K562 (cell line): ENCODE results near the gene INTS1. TPM values are rescaled to one million over a fixed set of nuclear protein-coding genes. Genes with fewer than 3 reads are reported as not detected.

Experiments used
- ADNP ChIP-seq: fragments of 200-800 bp; sonication (Bioruptor generic); IDR thresholded peaks from 2 replicates; pipeline ENCODE4 v1.6.1; 2016; ENCODE audit warnings: missing genetic modification characterization, missing compliant biosample characterization
- ARID1B ChIP-seq: fragments of 450-650 bp; IDR thresholded peaks from 2 replicates; pipeline ENCODE4 v1.6.1; 2016; ENCODE audit warnings: antibody characterized with exemption, mild to moderate bottlenecking, inconsistent platforms
- CHD1 ChIP-seq: fragments of 200-600 bp; sonication (generic); IDR thresholded peaks from one replicate; pipeline ENCODE4 v1.6.1; 2012; ENCODE audit warnings: mild to moderate bottlenecking, moderate library complexity, low read length, inconsistent platforms
- CREBBP ChIP-seq: IDR thresholded peaks from one replicate; pipeline ENCODE4 v1.6.1; 2012; ENCODE audit warnings: low read depth, mild to moderate bottlenecking, control low read depth, inconsistent platforms, low read length
- CTBP1 ChIP-seq: fragments of 450-650 bp; IDR thresholded peaks from 2 replicates; pipeline ENCODE4 v1.6.1; 2016; ENCODE audit warnings: borderline replicate concordance
- E2F3 ChIP-seq: fragments of 250-450 bp; sonication (Bioruptor Pico); IDR thresholded peaks from 2 replicates; pipeline ENCODE4 v1.4.0; 2020; ENCODE audit warnings: mild to moderate bottlenecking
- FOSL1 ChIP-seq: fragments of 200-800 bp; sonication (Bioruptor generic); conservative IDR thresholded peaks from 2 replicates; pipeline ENCODE4 v1.6.1; 2016; ENCODE audit warnings: missing genetic modification characterization, missing compliant biosample characterization
- HNRNPH1 ChIP-seq: fragments of 200-400 bp; formaldehyde crosslinking; optimal IDR thresholded peaks from 2 replicates; pipeline ENCODE3; 2017; ENCODE audit warnings: low read depth, mild to moderate bottlenecking, low read length, moderate library complexity
- ILF3 ChIP-seq: fragments of 450-650 bp; IDR thresholded peaks from 2 replicates; pipeline ENCODE4 v1.6.1; 2018; ENCODE audit warnings: antibody characterized with exemption, mild to moderate bottlenecking, moderate library complexity, borderline replicate concordance
- KAT7 ChIP-seq: sonication (generic); formaldehyde crosslinking; IDR thresholded peaks from 2 replicates; pipeline ENCODE4 v1.8.0; 2022; ENCODE audit warnings: missing genetic modification reagents, mild to moderate bottlenecking, borderline replicate concordance
- KDM1A ChIP-seq, 2 experiments: fragments of 450-650 bp; IDR thresholded peaks; 2 replicates each; pipeline ENCODE4 v1.6.1; 2016; ENCODE audit warnings: mild to moderate bottlenecking in 2 of 2
- NCOA6 ChIP-seq: fragments of 450-650 bp; IDR thresholded peaks from 2 replicates; pipeline ENCODE4 v1.6.1; 2017; ENCODE audit warnings: mild to moderate bottlenecking
- PML ChIP-seq: IDR thresholded peaks from 2 replicates; pipeline ENCODE4 v1.6.1; 2012; ENCODE audit warnings: low read length, inconsistent platforms
- POLR2G ChIP-seq: fragments of 200-400 bp; formaldehyde crosslinking; IDR thresholded peaks from 2 replicates; pipeline ENCODE4 v1.6.1; 2017; ENCODE audit warnings: low read depth, mild to moderate bottlenecking, antibody characterized with exemption, low read length, moderate library complexity
- RBFOX2 ChIP-seq: fragments of 200-400 bp; formaldehyde crosslinking; IDR thresholded peaks from 2 replicates; pipeline ENCODE4 v1.6.1; 2017; ENCODE audit warnings: low read depth, mild to moderate bottlenecking, low read length, moderate library complexity
- SMARCE1 ChIP-seq: fragments of 450-650 bp; IDR thresholded peaks from 2 replicates; pipeline ENCODE4 v1.7.1; 2016; ENCODE audit warnings: mild to moderate bottlenecking
- SPI1 ChIP-seq: IDR thresholded peaks from 2 replicates; pipeline ENCODE4 v1.6.1; 2011; ENCODE audit warnings: low read depth, low read length, control low read depth, borderline replicate concordance
- SREBF1 ChIP-seq: fragments of 150-350 bp; IDR thresholded peaks from 2 replicates; pipeline ENCODE4 v1.6.1; 2014; ENCODE audit warnings: antibody characterized with exemption, low read depth, low read length, borderline replicate concordance
- TEAD1 ChIP-seq, 2 experiments: fragments of 450-650 bp in 1 of 2; sonication (generic) in 1 of 2; formaldehyde crosslinking; IDR thresholded peaks; 2 replicates each; pipeline versions ENCODE4 v1.4.0 to v1.8.0; 2020 to 2022; ENCODE audit warnings: mild to moderate bottlenecking in 2 of 2, missing genetic modification reagents in 1 of 2
- TFAM ChIP-seq: fragments of 250-450 bp; sonication (Bioruptor Pico); conservative IDR thresholded peaks from 2 replicates; pipeline ENCODE4 v1.5.0; 2021; ENCODE audit warnings: mild to moderate bottlenecking, moderate library complexity
- ZBTB26 ChIP-seq: fragments of 450-650 bp; formaldehyde crosslinking; IDR thresholded peaks from 2 replicates; pipeline ENCODE4 v1.4.0; 2022; ENCODE audit warnings: missing genetic modification characterization
- ZNF592 ChIP-seq: fragments of 450-650 bp; IDR thresholded peaks from 2 replicates; pipeline ENCODE4 v1.6.1; 2017; ENCODE audit warnings: antibody characterized with exemption, mild to moderate bottlenecking
- polyA plus RNA-seq, 8 experiments: library from polyadenylated mRNA; depleted of rRNA in 4 of 8; stranded (reverse) in 5 of 8; unstranded in 3 of 8; fragments of >200 nt; fragmentation: Nextera tagmentation in 2 of 8; fragmentation: Illumina TruSeq in 1 of 8; extraction: Ambion mirVana in 2 of 8; extraction: Trizol in 1 of 8; gene quantifications; 2 replicates each; pipeline versions ENCODE4 v1.2.1 to v1.2.3, GENCODE V29; 2011 to 2014; ENCODE audit warnings: inconsistent platforms in 1 of 8, missing spikeins in 1 of 8
- total RNA-seq, 7 experiments: library from RNA; depleted of rRNA in 6 of 7; stranded (reverse); fragments of >200 nt in 6 of 7; fragmentation: Illumina TruSeq in 2 of 7; extraction: Trizol in 2 of 7; gene quantifications; 2 replicates each; pipeline versions ENCODE4 v1.2.1 to v1.2.3, GENCODE V29; 2011 to 2021; ENCODE audit warnings: low replicate concordance in 1 of 7

INTS1 gene
- total and polyA plus RNA-seq, 9 of the 15 experiments (the other 6 are each of a cell fraction or from before 2014, with no cell fraction given): 0.34 to 119 (median 18.5) TPM

GRCh38 chr7:1460821-1461645, 43.2 kb downstream of the INTS1 start (continued):
- TF ChIP-seq E2F3 (CRISPR knock-in tag) (peak; percentile 70; the same call in 1 of the 2 replicates), CREBBP (no peak), ILF3 (no peak), HNRNPH1 (no peak), ARID1B (peak; percentile 76), ADNP (tag) (peak; percentile 99), PML (no peak; the same call in 1 of the 2 replicates), TFAM (CRISPR knock-in tag) (no peak), POLR2G (peak; percentile 83), ZNF592 (peak; percentile 70), CHD1 (peak; percentile 68), NCOA6 (no peak), ZBTB26 (CRISPR knock-in tag) (peak; percentile 89; the same call in 1 of the 2 replicates), SMARCE1 (peak; percentile 61), SPI1 (no peak), KDM1A (IDR thresholded peaks at IDR 0.05) (peak; percentile 96 to 99), KAT7 (CRISPR knock-in tag) (no peak), SREBF1 (no peak), CTBP1 (peak; percentile 43; the same call in 1 of the 2 replicates), TEAD1 (CRISPR knock-in tag; IDR thresholded peaks at IDR 0.05) (peak; percentile 8 to 85; a peak in 2 of 4 replicates), FOSL1 (peak; percentile 19), RBFOX2 (peak; percentile 81)
